Amniotic epithelial cell (primary cell): Measurements from ENCODE around the gene CLDN34.

Source experiments
- DNase-seq: peaks from one replicate; pipeline ENCODE4 v3.0.0-alpha.2; 2010; ENCODE audit warnings: low read depth

Gene CLDN34

GRCh38 chrX:9966775-9967408 lies at the start of gene CLDN34:
Gene CLDN34, plus strand, starts transcription at chrX:9967358. Its CDS starts 0 bp downstream, at chrX:9967358.
- DNase-seq = no peak

- DNase-seq = no peak
Observed at GRCh38 chrX:9917861-9918260, 49.3 kb upstream of the CLDN34 start.

- DNase-seq = peak; percentile 13
Observed at GRCh38 chrX:9919632-9920172, 47.5 kb upstream of the CLDN34 start.

- no peak for DNase-seq
Observed at GRCh38 chrX:9921407-9921806, 45.8 kb upstream of the CLDN34 start.

- no peak for DNase-seq
Observed at GRCh38 chrX:9923357-9923756, 43.8 kb upstream of the CLDN34 start.

GRCh38 chrX:9926002-9926401 lies 41.2 kb upstream of the CLDN34 start:
- no peak for DNase-seq

GRCh38 chrX:9927698-9928482 lies 39.3 kb upstream of the CLDN34 start:
- DNase-seq = no peak

- DNase-seq = no peak
Observed at GRCh38 chrX:9935436-9935835, 31.7 kb upstream of the CLDN34 start.

GRCh38 chrX:9937761-9938160 lies 29.4 kb upstream of the CLDN34 start:
- DNase-seq = no peak

- DNase-seq = no peak
Observed at GRCh38 chrX:9938516-9938915, 28.6 kb upstream of the CLDN34 start.

GRCh38 chrX:9940421-9940820 lies 26.7 kb upstream of the CLDN34 start:
- DNase-seq = peak; percentile 73

- no peak for DNase-seq
Observed at GRCh38 chrX:9942086-9942485, 25.1 kb upstream of the CLDN34 start.

- DNase-seq = no peak
Observed at GRCh38 chrX:9943420-9943819, 23.7 kb upstream of the CLDN34 start.

- DNase-seq = no peak
Observed at GRCh38 chrX:9947131-9947794, 19.9 kb upstream of the CLDN34 start.

- no peak for DNase-seq
Observed at GRCh38 chrX:9948406-9948805, 18.8 kb upstream of the CLDN34 start.

- no peak for DNase-seq
Observed at GRCh38 chrX:9952300-9952699, 14.9 kb upstream of the CLDN34 start.

GRCh38 chrX:9953396-9953795 lies 13.8 kb upstream of the CLDN34 start:
- no peak for DNase-seq

GRCh38 chrX:9955506-9955905 lies 11.7 kb upstream of the CLDN34 start:
- DNase-seq = peak; percentile 82

GRCh38 chrX:9957743-9958142 lies 9.4 kb upstream of the CLDN34 start:
- no peak for DNase-seq

- no peak for DNase-seq
Observed at GRCh38 chrX:9958183-9958582, 9.0 kb upstream of the CLDN34 start.

- DNase-seq = no peak
Observed at GRCh38 chrX:9961750-9962149, 5.4 kb upstream of the CLDN34 start.

- no peak for DNase-seq
Observed at GRCh38 chrX:9977635-9978034, 10.5 kb downstream of the CLDN34 start.

GRCh38 chrX:9980401-9980800 lies 13.2 kb downstream of the CLDN34 start:
- DNase-seq = no peak
